ENCODE data around the gene RRAGD.

GRCh38 chr6:89440200-89440599 lies 28.1 kb upstream of the RRAGD start:
- TF ChIP-seq CTCF (IDR thresholded peaks at IDR 0.05), result no peak
- TF ChIP-seq POLR2AphosphoS5 (IDR thresholded peaks at IDR 0.05), result no peak
- no peak for TF ChIP-seq EP300 (IDR thresholded peaks at IDR 0.05)
- no peak for TF ChIP-seq POLR2A (IDR thresholded peaks at IDR 0.05)

Measured in sigmoid colon (tissue), 4 donors.